Fibroblast of the conjunctiva (primary cell): Measurements from ENCODE around the gene DUS1L.

Source experiments
- DNase-seq: peaks from one replicate; pipeline ENCODE4 v3.0.0-alpha.2; 2010; ENCODE audit warnings: low read depth

Gene DUS1L

GRCh38 chr17:82055023-82055964, 10.3 kb downstream of the DUS1L start:
- DNase-seq = no peak

- DNase-seq = no peak
Observed at GRCh38 chr17:82054351-82055022, 11.1 kb downstream of the DUS1L start.

GRCh38 chr17:82053556-82054263, 11.9 kb downstream of the DUS1L start:
- no peak for DNase-seq

GRCh38 chr17:82053130-82053529, 12.5 kb downstream of the DUS1L start:
- no peak for DNase-seq

GRCh38 chr17:82052638-82053059, 13.0 kb downstream of the DUS1L start:
- DNase-seq = no peak

- no peak for DNase-seq
Observed at GRCh38 chr17:82051776-82052637, 13.6 kb downstream of the DUS1L start, which contains the start of the genes GPS1 and RFNG. TSS of gene GPS1 (plus strand) at chr17:82051898. CDS start at chr17:82051932, 34 bp downstream. TSS of gene RFNG (minus strand) at chr17:82051811. CDS start at chr17:82051766, 45 bp downstream.

GRCh38 chr17:82050761-82051641, 14.6 kb downstream of the DUS1L start:
- DNase-seq = no peak

GRCh38 chr17:82050152-82050760, 15.3 kb downstream of the DUS1L start:
- no peak for DNase-seq

- no peak for DNase-seq
Observed at GRCh38 chr17:82049521-82049971, 16.1 kb downstream of the DUS1L start.

- DNase-seq = no peak
Observed at GRCh38 chr17:82049106-82049505, 16.5 kb downstream of the DUS1L start.

- no peak for DNase-seq
Observed at GRCh38 chr17:82048571-82048971, 17.0 kb downstream of the DUS1L start.

- no peak for DNase-seq
Observed at GRCh38 chr17:82047914-82048570, 17.6 kb downstream of the DUS1L start.

- DNase-seq = no peak
Observed at GRCh38 chr17:82047379-82047778, 18.2 kb downstream of the DUS1L start.

- no peak for DNase-seq
Observed at GRCh38 chr17:82046903-82047302, 18.7 kb downstream of the DUS1L start.

- no peak for DNase-seq
Observed at GRCh38 chr17:82045936-82046484, 19.6 kb downstream of the DUS1L start.

GRCh38 chr17:82043507-82043906, 22.1 kb downstream of the DUS1L start:
- no peak for DNase-seq

GRCh38 chr17:82042649-82043048, 23.0 kb downstream of the DUS1L start:
- no peak for DNase-seq

- DNase-seq = no peak
Observed at GRCh38 chr17:82041144-82041814, 24.3 kb downstream of the DUS1L start.
